ENCODE measurements around the gene ZBTB18.

DNA sequence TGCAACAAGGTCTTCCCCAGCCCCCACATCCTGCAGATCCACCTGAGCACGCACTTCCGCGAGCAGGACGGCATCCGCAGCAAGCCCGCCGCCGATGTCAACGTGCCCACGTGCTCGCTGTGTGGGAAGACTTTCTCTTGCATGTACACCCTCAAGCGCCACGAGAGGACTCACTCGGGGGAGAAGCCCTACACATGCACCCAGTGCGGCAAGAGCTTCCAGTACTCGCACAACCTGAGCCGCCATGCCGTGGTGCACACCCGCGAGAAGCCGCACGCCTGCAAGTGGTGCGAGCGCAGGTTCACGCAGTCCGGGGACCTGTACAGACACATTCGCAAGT is 3.8 kb downstream of the ZBTB18 start:
- TF ChIP-seq GATA2 (IDR thresholded peaks at IDR 0.05; ENCODE audit: low read depth, low read length) = no peak
- TF ChIP-seq GATA3 (IDR thresholded peaks at IDR 0.05; ENCODE audit: low read depth, low read length) = no peak
